ENCODE results near the gene CYGB. TPM values are rescaled to one million over a fixed set of nuclear protein-coding genes. Genes with fewer than 3 reads are reported as not detected.
"Not testable (repeated sequence)": the region's sequence is repeated elsewhere in the genome, so short reads cannot be mapped to it uniquely, and the experiment has no call there.

The CYGB gene
- total RNA-seq, 4 donors from 2014 or later: 12.6 to 23.2 (median 18.8) TPM

DNA sequence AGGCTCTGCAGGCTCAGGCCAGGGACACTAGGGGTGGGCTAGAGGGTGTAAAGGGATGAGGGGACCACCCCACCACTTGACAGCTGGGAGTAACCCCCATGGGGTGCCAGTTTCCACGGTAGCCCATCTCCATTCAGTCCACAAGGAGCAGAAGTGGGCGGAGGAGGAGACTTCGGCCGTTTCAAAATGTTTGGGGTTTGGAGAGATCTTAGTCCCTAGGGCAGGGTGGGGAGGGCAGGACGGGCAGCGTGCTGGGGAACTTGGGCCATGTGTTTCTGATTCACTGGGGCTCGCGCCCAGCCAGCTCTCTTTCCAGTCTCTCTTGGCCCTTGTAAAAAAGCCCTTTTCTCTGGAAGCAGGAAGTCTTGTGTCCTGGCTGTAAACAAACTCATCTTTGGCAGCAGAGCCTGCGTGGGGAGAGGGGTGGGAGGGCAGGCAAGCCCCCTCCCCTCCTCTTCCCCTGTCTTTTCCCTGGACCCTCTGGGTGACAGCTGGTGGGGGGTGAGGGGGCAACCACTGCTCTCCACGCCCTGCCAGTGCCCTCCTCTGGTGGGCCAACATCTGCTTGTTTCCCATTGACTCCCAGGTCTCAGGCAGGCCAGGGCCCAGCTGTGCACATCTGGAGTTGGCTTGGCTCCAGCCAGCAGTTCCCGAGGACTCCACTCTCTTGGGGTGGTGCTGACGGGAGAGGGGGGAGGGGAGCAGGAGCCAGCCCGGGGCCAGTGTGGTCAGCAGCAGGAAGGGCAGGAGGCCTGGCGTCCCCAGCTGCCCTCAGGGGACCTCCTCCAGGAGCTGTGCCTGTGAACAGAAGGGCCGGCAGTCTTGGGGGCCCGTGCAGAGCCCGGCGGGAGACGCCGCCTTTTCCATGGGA lies 8.1 kb downstream of the CYGB start:
- Histone ChIP-seq H3K27ac (peak overlapping the region; percentile 1 to 94 (median 86)), H3K27me3 (peaks cover 23% of the 10 kb centered on the region), H3K9me3 (no peaks in the 10 kb centered on the region), H3K4me3 (peak overlapping the region in 1 of 2 donors; percentile 12), H3K4me1 (peaks cover 0 to 65% (median 51%) of the 10 kb centered on the region in 3 donors), H3K36me3 (no peaks in the 10 kb centered on the region)
- 30% methylated on average over 8 of the region's 20 CpGs; no CpG with 5 or more reads in 1 of the 2 donors for WGBS, 2 donors (ENCODE audit: low coverage in 1 of 2)
- TF ChIP-seq POLR2AphosphoS5 (IDR thresholded peaks at IDR 0.05) (peak; percentile 62), POLR2A (IDR thresholded peaks at IDR 0.05) (no peak), EP300 (IDR thresholded peaks at IDR 0.05) (no peak)
- TF ChIP-seq, protein P1, sequence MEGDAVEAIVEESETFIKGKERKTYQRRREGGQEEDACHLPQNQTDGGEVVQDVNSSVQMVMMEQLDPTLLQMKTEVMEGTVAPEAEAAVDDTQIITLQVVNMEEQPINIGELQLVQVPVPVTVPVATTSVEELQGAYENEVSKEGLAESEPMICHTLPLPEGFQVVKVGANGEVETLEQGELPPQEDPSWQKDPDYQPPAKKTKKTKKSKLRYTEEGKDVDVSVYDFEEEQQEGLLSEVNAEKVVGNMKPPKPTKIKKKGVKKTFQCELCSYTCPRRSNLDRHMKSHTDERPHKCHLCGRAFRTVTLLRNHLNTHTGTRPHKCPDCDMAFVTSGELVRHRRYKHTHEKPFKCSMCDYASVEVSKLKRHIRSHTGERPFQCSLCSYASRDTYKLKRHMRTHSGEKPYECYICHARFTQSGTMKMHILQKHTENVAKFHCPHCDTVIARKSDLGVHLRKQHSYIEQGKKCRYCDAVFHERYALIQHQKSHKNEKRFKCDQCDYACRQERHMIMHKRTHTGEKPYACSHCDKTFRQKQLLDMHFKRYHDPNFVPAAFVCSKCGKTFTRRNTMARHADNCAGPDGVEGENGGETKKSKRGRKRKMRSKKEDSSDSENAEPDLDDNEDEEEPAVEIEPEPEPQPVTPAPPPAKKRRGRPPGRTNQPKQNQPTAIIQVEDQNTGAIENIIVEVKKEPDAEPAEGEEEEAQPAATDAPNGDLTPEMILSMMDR (IDR thresholded peaks at IDR 0.05): no peak
- ATAC-seq: peak; percentile 81

DNA sequence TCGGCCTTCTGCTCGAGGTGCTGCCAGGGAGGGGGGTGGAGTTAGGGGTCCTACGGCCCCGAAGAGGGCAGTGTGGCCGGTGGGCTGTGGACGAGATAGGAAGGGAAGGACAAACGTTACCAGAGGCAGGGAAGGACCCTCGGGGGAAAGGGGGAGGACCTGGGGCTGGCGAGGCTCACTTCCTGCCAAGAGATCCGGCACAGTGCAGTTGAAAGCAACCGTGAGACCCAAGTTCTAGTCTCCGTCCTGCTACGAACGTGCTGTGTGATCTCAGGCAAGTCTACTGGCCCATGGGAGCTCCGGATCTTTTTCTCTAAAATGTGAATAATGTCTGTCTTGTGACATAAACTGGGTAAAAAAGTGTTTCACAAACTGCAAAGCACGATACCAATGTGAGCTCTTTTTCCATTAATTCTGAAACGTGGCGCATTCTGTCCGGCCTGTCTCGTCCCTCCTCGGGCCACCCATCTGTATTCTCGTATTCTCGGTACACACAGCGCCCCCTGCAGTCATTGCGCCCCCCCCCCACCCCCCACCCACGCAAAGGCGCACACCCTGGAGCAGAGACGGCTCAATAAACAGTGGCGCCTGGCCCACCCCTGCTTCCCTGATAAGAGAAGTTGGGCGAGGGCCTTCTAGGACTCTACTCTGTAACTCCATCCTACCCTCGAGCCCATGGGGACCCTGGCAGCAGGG lies 8.8 kb downstream of the CYGB start:
- TF ChIP-seq, protein P1 (IDR thresholded peaks at IDR 0.05): peak in 1 of 4 experiments; percentile 21
- TF ChIP-seq POLR2AphosphoS5 (IDR thresholded peaks at IDR 0.05) (no peak), POLR2A (IDR thresholded peaks at IDR 0.05) (no peak), EP300 (IDR thresholded peaks at IDR 0.05) (no peak)
- peaks cover 20% of the 10 kb centered on the region for H3K27me3 ChIP-seq
- ATAC-seq: peak; percentile 5
- peak overlapping the region in 1 of 2 donors; percentile 13 for H3K4me3 ChIP-seq
- no peaks in the 10 kb centered on the region for H3K9me3 ChIP-seq
- peaks cover 0 to 67% (median 51%) of the 10 kb centered on the region in 3 donors for H3K4me1 ChIP-seq
- peak overlapping the region; percentile 57 to 94 (median 86) for H3K27ac ChIP-seq
- H3K36me3 ChIP-seq: no peaks in the 10 kb centered on the region
- WGBS, 2 donors (ENCODE audit: low coverage in 1 of 2): 67 to 80% methylated on average over 2 to 4 of the region's 31 CpGs

DNA sequence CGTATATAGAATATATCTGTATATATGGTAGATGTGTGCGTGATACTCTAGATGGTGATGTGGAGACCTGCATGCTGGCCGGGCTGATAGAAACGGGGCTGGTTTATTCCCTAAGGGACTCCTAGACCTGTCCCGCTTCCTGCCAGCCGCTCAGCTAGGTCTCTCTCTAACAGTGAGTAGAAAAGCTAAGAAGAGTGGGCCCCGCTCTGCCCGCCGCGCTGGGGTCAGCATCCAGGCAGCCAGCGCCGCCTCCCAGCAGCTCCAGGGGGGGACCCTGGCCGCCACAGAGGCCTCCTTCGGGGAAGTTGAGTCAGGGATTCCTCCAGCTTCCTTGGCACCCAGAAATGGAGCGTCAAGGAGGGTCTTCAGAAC lies 9.4 kb downstream of the CYGB start:
- WGBS, 2 donors (ENCODE audit: low coverage in 1 of 2): 76 to 86% methylated on average over 6 to 12 of the region's 15 CpGs
- H3K36me3 ChIP-seq: no peaks in the 10 kb centered on the region
- ATAC-seq: no peak
- H3K4me3 ChIP-seq: peak overlapping the region in 1 of 2 donors; percentile 13
- H3K4me1 ChIP-seq: peaks cover 0 to 71% (median 53%) of the 10 kb centered on the region in 3 donors
- TF ChIP-seq, protein P1 (IDR thresholded peaks at IDR 0.05): no peak
- TF ChIP-seq POLR2A (IDR thresholded peaks at IDR 0.05) (no peak), EP300 (IDR thresholded peaks at IDR 0.05) (no peak), POLR2AphosphoS5 (IDR thresholded peaks at IDR 0.05) (no peak)
- H3K9me3 ChIP-seq: no peaks in the 10 kb centered on the region
- H3K27ac ChIP-seq: peak overlapping the region; percentile 57 to 94 (median 86)
- H3K27me3 ChIP-seq: peaks cover 20% of the 10 kb centered on the region

DNA sequence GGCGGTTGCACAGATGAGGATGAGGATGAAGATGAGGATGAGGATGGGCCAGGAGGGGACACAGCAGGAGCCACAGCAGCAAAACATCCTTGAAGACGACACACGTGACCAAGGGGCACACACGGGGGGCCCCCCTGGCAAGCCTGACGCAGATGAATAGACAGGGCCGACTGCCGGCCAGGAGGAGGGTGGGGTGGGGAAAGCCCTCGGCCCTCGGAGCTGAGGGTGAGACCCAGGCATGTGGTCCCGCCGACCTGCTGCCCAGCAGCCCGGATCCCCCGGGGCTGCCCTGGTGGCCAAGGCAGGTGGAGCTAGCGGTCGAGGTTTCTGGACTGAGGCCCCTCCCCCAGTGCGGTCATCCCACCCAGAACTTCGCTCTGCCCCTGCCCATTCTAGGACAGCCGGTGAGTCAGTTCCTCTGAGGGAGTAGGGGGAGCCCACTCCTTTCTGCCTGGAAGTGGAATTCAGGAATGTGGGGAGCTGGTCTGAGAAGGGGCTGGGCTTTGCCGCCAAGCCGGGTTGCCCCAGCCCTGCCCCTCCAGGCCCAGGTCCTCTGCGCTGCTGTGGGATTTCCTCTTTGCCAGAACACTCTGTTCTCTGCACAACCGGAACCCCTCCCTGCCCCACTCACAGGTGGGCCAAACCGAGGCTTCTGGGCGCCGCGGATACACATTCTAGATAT lies 9.9 kb downstream of the CYGB start:
- 34 to 41% methylated on average over 4 to 5 of the region's 26 CpGs for WGBS, 2 donors (ENCODE audit: low coverage in 1 of 2)
- TF ChIP-seq POLR2AphosphoS5 (IDR thresholded peaks at IDR 0.05): peak; percentile 55
- TF ChIP-seq, protein P1 (IDR thresholded peaks at IDR 0.05): peak in 3 of 4 experiments; percentile 22 to 29 (median 23)
- no peak for TF ChIP-seq EP300 (IDR thresholded peaks at IDR 0.05)
- no peak for TF ChIP-seq POLR2A (IDR thresholded peaks at IDR 0.05)
- peaks cover 0 to 76% (median 56%) of the 10 kb centered on the region in 3 donors for H3K4me1 ChIP-seq
- peak; percentile 56 for ATAC-seq
- peak overlapping the region in 3 of 4 donors; percentile 84 to 94 (median 87) for H3K27ac ChIP-seq
- H3K4me3 ChIP-seq: peak overlapping the region in 1 of 2 donors; percentile 13
- H3K9me3 ChIP-seq: no peaks in the 10 kb centered on the region
- H3K27me3 ChIP-seq: peaks cover 20% of the 10 kb centered on the region
- H3K36me3 ChIP-seq: no peaks in the 10 kb centered on the region

DNA sequence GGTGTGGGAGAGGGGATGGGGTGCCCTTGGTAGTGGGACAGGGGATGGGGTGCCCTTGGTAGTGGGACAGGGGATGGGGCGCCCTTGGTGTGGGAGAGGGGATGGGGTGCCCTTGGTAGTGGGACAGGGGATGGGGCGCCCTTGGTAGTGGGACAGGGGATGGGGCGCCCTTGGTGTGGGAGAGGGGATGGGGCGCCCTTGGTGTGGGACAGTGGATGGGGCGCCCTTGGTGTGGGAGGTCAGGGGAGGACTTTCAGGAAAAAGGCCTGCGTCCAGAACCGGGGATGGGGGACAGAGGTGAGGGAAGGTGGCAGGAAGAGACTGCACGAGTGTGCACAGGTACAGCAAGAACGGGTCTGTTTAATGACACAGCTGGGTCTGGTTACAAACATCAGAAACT lies 10.5 kb downstream of the CYGB start:
- Histone ChIP-seq H3K27ac (peak overlapping the region in 3 of 4 donors; percentile 84 to 94 (median 87)), H3K4me3 (peak overlapping the region in 1 of 2 donors; percentile 13), H3K27me3 (peaks cover 21% of the 10 kb centered on the region), H3K4me1 (peaks cover 0 to 74% (median 56%) of the 10 kb centered on the region in 3 donors)
- WGBS, 2 donors (ENCODE audit: low coverage in 1 of 2): 37 to 65% methylated on average over 4 to 6 of the region's 9 CpGs
- not testable (repeated sequence) for ATAC-seq, H3K9me3 ChIP-seq, H3K36me3 ChIP-seq

DNA sequence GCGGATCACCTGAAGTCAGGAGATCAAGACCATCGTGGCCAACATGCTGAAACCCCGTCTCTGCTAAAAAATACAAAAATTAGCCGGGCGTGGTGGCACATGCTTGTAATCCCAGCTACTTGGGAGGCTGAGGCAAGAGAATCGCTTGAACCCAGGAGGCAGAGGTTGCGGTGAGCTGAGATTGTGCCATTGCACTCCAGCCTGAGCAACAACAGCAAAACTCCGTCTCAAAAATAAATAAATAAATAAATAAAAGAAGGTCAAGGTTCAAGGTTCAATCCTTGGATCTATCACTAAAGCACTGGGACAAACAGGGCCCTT lies 12.0 kb downstream of the CYGB start:
- ATAC-seq, H3K4me3 ChIP-seq, H3K36me3 ChIP-seq, H3K9me3 ChIP-seq: not testable (repeated sequence)
- WGBS, 2 donors (ENCODE audit: low coverage in 1 of 2): 84 to 94% methylated on average over 2 to 3 of the region's 8 CpGs
- H3K27ac ChIP-seq: peak overlapping the region in 1 of 4 donors; percentile 62
- peaks cover 36% of the 10 kb centered on the region for H3K27me3 ChIP-seq
- H3K4me1 ChIP-seq: peaks cover 0 to 58% (median 43%) of the 10 kb centered on the region in 3 donors

Measured in gastroesophageal sphincter (tissue), 4 donors.